HepG2 (cell line): Measurements from ENCODE around the gene DNAJC5. TPM values are rescaled to one million over a fixed set of nuclear protein-coding genes. Genes with fewer than 3 reads are reported as not detected.

Experiments
- ATAC-seq: fragments of 200-7000 bp; cut with Tn5 transposase; 3 replicates; pipeline ENCODE4 v1.9.1; 2020; ENCODE audit warnings: mild to moderate bottlenecking, moderate library complexity
- BruUV-seq: library from RNA; stranded (reverse); fragments of 400-500 nt; replicated peaks from 2 replicates; lab custom pipeline; 2021; lab: Mats Ljungman, UMichigan
- CTCF ChIA-PET: fragments of 300-600 bp; formaldehyde crosslinking; extraction: SDS; loops from one replicate; lab custom pipeline; 2021; ENCODE audit warnings: low total read pairs, inconsistent platforms, low intra/inter-chr PET ratio; lab: Yijun Ruan, JAX
- POLR2A ChIA-PET: fragments of 350-600 bp; sonication (Branson Sonifier 250); formaldehyde crosslinking; loops from one replicate; lab custom pipeline; 2020; ENCODE audit warnings: antibody characterized with exemption, inconsistent platforms; lab: Yijun Ruan, JAX
- DNase-seq: peaks from one replicate; pipeline ENCODE4 v3.0.0-alpha.2; 2015; ENCODE audit warnings: low spot score
- FAIRE-seq: peaks from 3 replicates; lab custom pipeline; 2011; peaks lifted over from hg19 to GRCh38; lab: Jason Lieb, UNC
- H2AFZ ChIP-seq: one replicate; pipeline ENCODE4 v1.6.1; 2011; ENCODE audit warnings: low read length, inconsistent platforms
- H3K27ac ChIP-seq: fragments of 300-600 bp; 3 replicates; pipeline ENCODE4 v1.8.0; 2011; ENCODE audit warnings: mixed run types, mild to moderate bottlenecking, mixed read lengths, low read length, inconsistent platforms; ENCODE audit not compliant: insufficient read depth; ENCODE audit errors: extremely low read length
- H3K27me3 ChIP-seq, 2 experiments: fragments of 200-600 bp in 1 of 2; 2 replicates in 1 of 2; 3 replicates in 1 of 2; pipeline versions ENCODE4 v1.6.0 to v1.8.0; 2011; ENCODE audit warnings: low read length in 2 of 2, mild to moderate bottlenecking in 2 of 2, moderate library complexity in 2 of 2, inconsistent platforms in 1 of 2; ENCODE audit not compliant: insufficient read depth in 2 of 2, control insufficient read depth in 1 of 2
- H3K36me3 ChIP-seq, 2 experiments: fragments of 200-600 bp in 1 of 2; replicated peaks in 1 of 2; 2 replicates in 1 of 2; 3 replicates in 1 of 2; pipeline versions ENCODE4 v1.5.1 to v1.8.0; 2011; ENCODE audit warnings: low read length in 2 of 2, inconsistent platforms in 1 of 2; ENCODE audit not compliant: insufficient read depth in 2 of 2, control insufficient read depth in 1 of 2
- H3K4me1 ChIP-seq: 2 replicates; pipeline ENCODE4 v1.5.1; 2012; ENCODE audit warnings: low read length, inconsistent platforms; ENCODE audit not compliant: insufficient read depth
- H3K4me2 ChIP-seq: 2 replicates; pipeline ENCODE4 v1.6.0; 2011; ENCODE audit warnings: low read depth, low read length, inconsistent platforms
- H3K4me3 ChIP-seq, 3 experiments: fragments of 200-600 bp in 1 of 3; sonication (generic), shearing (Covaris generic) in 1 of 3; replicated peaks in 1 of 3; 2 replicates each; pipeline ENCODE4 v1.5.1; 2011 to 2016; ENCODE audit warnings: low read length in 3 of 3, inconsistent platforms in 2 of 3, low read depth in 2 of 3, mild to moderate bottlenecking in 2 of 3, control low read depth in 1 of 3, mixed read lengths in 1 of 3; ENCODE audit not compliant: insufficient read depth in 1 of 3
- H3K79me2 ChIP-seq: one replicate; pipeline ENCODE4 v1.6.1; 2011; ENCODE audit warnings: low read length, inconsistent platforms; ENCODE audit not compliant: insufficient read depth
- H3K9ac ChIP-seq: 2 replicates; pipeline ENCODE4 v1.6.0; 2011; ENCODE audit warnings: mild to moderate bottlenecking, low read depth, low read length, inconsistent platforms; ENCODE audit not compliant: insufficient read depth
- H3K9me3 ChIP-seq: 2 replicates; pipeline ENCODE4 v1.5.1; 2012; ENCODE audit warnings: mild to moderate bottlenecking, low read length
- H4K20me1 ChIP-seq: 2 replicates; pipeline ENCODE4 v1.6.0; 2011; ENCODE audit warnings: inconsistent platforms, mild to moderate bottlenecking, low read length, moderate library complexity; ENCODE audit not compliant: insufficient read depth
- FUBP1 ChIP-seq: sonication (generic); formaldehyde crosslinking; IDR thresholded peaks from 2 replicates; pipeline ENCODE4 v1.5.1; 2020; ENCODE audit warnings: missing genetic modification reagents, mild to moderate bottlenecking, borderline replicate concordance
- HNF4A ChIP-seq: sonication (generic); formaldehyde crosslinking; IDR thresholded peaks from 2 replicates; pipeline ENCODE4 v1.4.0; 2020; ENCODE audit warnings: missing genetic modification reagents
- PAX8 ChIP-seq: sonication (generic); formaldehyde crosslinking; IDR thresholded peaks from 2 replicates; pipeline ENCODE4 v1.8.0; 2022; ENCODE audit warnings: mild to moderate bottlenecking, missing genetic modification reagents, borderline replicate concordance
- STAT5B ChIP-seq: sonication (generic); formaldehyde crosslinking; IDR thresholded peaks from 2 replicates; pipeline ENCODE4 v1.4.0; 2020; ENCODE audit warnings: missing genetic modification reagents
- ZNF503 ChIP-seq: sonication (generic); formaldehyde crosslinking; IDR thresholded peaks from 2 replicates; pipeline ENCODE4 v1.4.0; 2020; ENCODE audit warnings: missing genetic modification reagents
- ZNF550 ChIP-seq: sonication (generic); formaldehyde crosslinking; IDR thresholded peaks from 2 replicates; pipeline ENCODE4 v1.4.0; 2020; ENCODE audit warnings: mild to moderate bottlenecking, missing genetic modification reagents, borderline replicate concordance
- ZNF770 ChIP-seq: sonication (generic); formaldehyde crosslinking; IDR thresholded peaks from 2 replicates; pipeline ENCODE4 v1.5.0; 2020; ENCODE audit warnings: mild to moderate bottlenecking, missing genetic modification reagents
- ZSCAN30 ChIP-seq: sonication (generic); formaldehyde crosslinking; IDR thresholded peaks from 2 replicates; pipeline ENCODE4 v1.5.0; 2020; ENCODE audit warnings: mild to moderate bottlenecking, missing genetic modification reagents
- WGBS: methylation state at CpG from one replicate; pipeline ENCODE4 v1.1.6; 2017; ENCODE audit warnings: low lambda C conversion rate; 5-methylcytosine and 5-hydroxymethylcytosine counted together
- in situ Hi-C: cut with HindIII; loops from 2 replicates; pipeline ENCODE4 v1.10.0; 2017; ENCODE audit warnings: low pct_unique_long_range_greater_than_20kb; ENCODE audit not compliant: extremely low pct_ligation_motif_present
- intact Hi-C: fragments of 100-400 bp; cut with micrococcal nuclease; formaldehyde crosslinking; loops from one replicate; pipeline ENCODE4 v1.10.0; 2022; ENCODE audit not compliant: unreplicated experiment
- polyA plus RNA-seq, 8 experiments: library from polyadenylated mRNA; depleted of rRNA in 3 of 8; stranded (reverse) in 7 of 8; unstranded in 1 of 8; fragments of >200 nt; fragmentation: Illumina TruSeq in 4 of 8; extraction: Trizol in 4 of 8; gene quantifications; 2 replicates each; pipeline versions ENCODE4 v1.2.1 to v1.2.3, GENCODE V29; 2011 to 2016; ENCODE audit warnings: low read depth in 4 of 8, missing spikeins in 1 of 8, mixed read lengths in 1 of 8; ENCODE audit not compliant: insufficient read depth in 1 of 8
- total RNA-seq, 5 experiments: library from RNA; depleted of rRNA; stranded (reverse); fragments of >200 nt; fragmentation: Illumina TruSeq; extraction: Trizol; gene quantifications; 2 replicates each; pipeline ENCODE4 v1.2.3, GENCODE V29; 2016; ENCODE audit warnings: low read depth in 1 of 5

The DNAJC5 gene
- total and polyA plus RNA-seq, 2 of the 13 experiments (the other 11 are each of a cell fraction or from before 2014, with no cell fraction given), result 42.8 to 64.5 TPM

GRCh38 chr20:63886921-63887320 lies 8.0 kb upstream of the DNAJC5 start:
- TF ChIP-seq ZNF770 (no peak), FUBP1 (no peak), ZNF550 (CRISPR knock-in tag) (no peak), PAX8 (CRISPR knock-in tag) (no peak), ZSCAN30 (CRISPR knock-in tag) (no peak), STAT5B (CRISPR knock-in tag) (no peak), ZNF503 (CRISPR knock-in tag) (no peak), HNF4A (CRISPR knock-in tag) (no peak)
- Histone ChIP-seq H3K27ac (no peak overlapping the region), H3K4me2 (no peak overlapping the region), H3K4me1 (no peaks in the 10 kb centered on the region), H3K9ac (no peak overlapping the region), H3K79me2 (peaks cover 13% of the 10 kb centered on the region), H3K9me3 (no peaks in the 10 kb centered on the region), H2AFZ (no peak overlapping the region), H3K36me3 (peaks cover 69 to 90% of the 10 kb centered on the region in 2 experiments), H4K20me1 (peaks cover 25% of the 10 kb centered on the region; the same call in 1 of the 2 replicates), H3K27me3 (no peaks in the 10 kb centered on the region), H3K4me3 (no peak overlapping the region)
- FAIRE-seq, result no peak
- no peak for ATAC-seq
- no TSS peak for BruUV-seq
- ChIA-PET CTCF (no interaction called here), POLR2A (interaction anchor here (1.0 kb wide), 1 partner anchor 28 kb away, joined by 3 read pairs; no protein-coding TSS in a partner anchor)
- DNase-seq, result no peak
- in situ Hi-C loops, result no loop called here
- WGBS, result 97% methylated on average over 11 of the region's 11 CpGs
- intact Hi-C loops, result no loop called here
